Activated CD4-positive, alpha-beta T cell treated with anti-CD3 and anti-CD28 coated beads, Interleukin-2, amount 10 ng/mL, durations not matched to agents 7 days and 5 days (primary cell): ENCODE results near the gene FOXG1. TPM values are rescaled to one million over a fixed set of nuclear protein-coding genes. Genes with fewer than 3 reads are reported as not detected.
A peak's percentile ranks its signal among the peaks of the same experiment; 100 is the strongest.

Experiments
- CTCF ChIA-PET: fragments of 350-600 bp; sonication (Branson Sonifier 250); formaldehyde crosslinking; loops from one replicate; lab custom pipeline; 2021; ENCODE audit warnings: antibody characterized with exemption; lab: Charles Lee
- POLR2A ChIA-PET: fragments of 350-600 bp; sonication (Branson Sonifier 250); formaldehyde crosslinking; loops from one replicate; lab custom pipeline; 2021; ENCODE audit warnings: antibody characterized with exemption; lab: Charles Lee
- DNase-seq: peaks from one replicate; pipeline ENCODE4 v3.0.0-alpha.2; 2020
- H3K27ac Mint-ChIP-seq: one replicate; pipeline ENCODE4 v1.8.0; 2021; ENCODE audit warnings: mild to moderate bottlenecking, moderate library complexity, mixed read lengths
- H3K27me3 Mint-ChIP-seq: one replicate; pipeline ENCODE4 v1.8.0; 2021; ENCODE audit warnings: mixed read lengths
- H3K36me3 Mint-ChIP-seq: one replicate; pipeline ENCODE4 v1.8.0; 2021; ENCODE audit warnings: low read depth, mixed read lengths
- H3K4me1 Mint-ChIP-seq: one replicate; pipeline ENCODE4 v1.8.0; 2021; ENCODE audit warnings: mixed read lengths
- H3K4me3 Mint-ChIP-seq: one replicate; pipeline ENCODE4 v1.8.0; 2021; ENCODE audit warnings: mild to moderate bottlenecking, moderate library complexity, mixed read lengths
- H3K9me3 Mint-ChIP-seq: one replicate; pipeline ENCODE4 v1.8.0; 2021; ENCODE audit warnings: mixed read lengths
- total RNA-seq, 2 experiments: library from RNA; stranded (reverse); gene quantifications; one replicate each; pipeline ENCODE4 v1.2.3, GENCODE V29; 2021

Gene FOXG1
- total RNA-seq, 2 experiments from 2014 or later: not detected

DNA sequence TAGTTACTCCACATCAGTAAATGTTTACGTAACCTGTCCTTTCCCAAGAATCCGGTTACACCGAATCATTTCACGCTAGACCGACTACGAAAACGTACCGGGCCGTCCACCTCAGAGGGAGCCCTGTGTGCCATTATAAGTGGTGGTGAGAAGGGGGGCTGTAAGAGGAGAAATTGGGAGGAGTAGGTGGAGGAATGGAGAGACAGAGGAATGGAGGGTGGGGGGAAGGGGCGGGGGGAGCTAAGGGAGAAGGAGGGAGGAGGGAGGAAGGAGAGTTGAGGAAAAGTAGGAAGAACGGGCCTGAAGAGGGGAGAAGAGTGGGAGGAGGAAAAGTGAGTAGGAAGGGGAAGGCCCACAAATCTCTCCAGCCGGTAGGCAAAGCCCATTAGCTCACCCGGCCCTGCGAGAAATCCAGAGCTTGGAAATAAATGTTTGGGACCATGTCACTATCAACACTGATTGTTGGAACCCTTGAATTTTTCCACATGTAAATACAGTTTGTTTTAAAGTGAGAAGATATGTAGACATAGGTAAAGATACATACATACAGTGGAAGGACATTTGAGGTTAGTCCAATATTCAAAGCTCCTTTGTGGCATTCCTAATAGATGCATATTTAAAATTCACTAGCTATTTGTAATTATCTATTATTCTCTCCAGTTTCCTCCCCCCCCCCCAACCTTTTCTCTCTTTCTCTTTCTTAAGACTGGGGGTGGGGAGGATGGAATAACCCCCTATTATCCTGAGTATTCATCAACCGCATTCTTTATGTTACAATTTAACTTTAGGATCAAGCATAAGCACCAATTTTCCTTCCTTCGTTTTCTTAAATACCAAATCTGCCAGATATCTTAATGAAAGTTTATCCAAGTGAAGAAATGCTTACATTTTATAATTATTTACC lies 2.1 kb upstream of the FOXG1 start:
- no peak overlapping the region for H3K4me3 Mint-ChIP-seq
- peaks cover 2% of the 10 kb centered on the region for H3K9me3 Mint-ChIP-seq
- H3K27me3 Mint-ChIP-seq: peaks cover 68% of the 10 kb centered on the region
- H3K36me3 Mint-ChIP-seq: peaks cover 4% of the 10 kb centered on the region
- CTCF ChIA-PET: interaction anchor here (1.2 kb wide), 1 partner anchor 10 kb away, joined by 3 read pairs; no protein-coding TSS in a partner anchor
- H3K4me1 Mint-ChIP-seq: peaks cover 11% of the 10 kb centered on the region
- H3K27ac Mint-ChIP-seq: no peak overlapping the region
- DNase-seq: no peak
- POLR2A ChIA-PET: no interaction called here

- peak overlapping the region; percentile 25 for H3K27ac Mint-ChIP-seq
Observed at GRCh38 chr14:28765169-28765830, 1.3 kb upstream of the FOXG1 start.

DNA sequence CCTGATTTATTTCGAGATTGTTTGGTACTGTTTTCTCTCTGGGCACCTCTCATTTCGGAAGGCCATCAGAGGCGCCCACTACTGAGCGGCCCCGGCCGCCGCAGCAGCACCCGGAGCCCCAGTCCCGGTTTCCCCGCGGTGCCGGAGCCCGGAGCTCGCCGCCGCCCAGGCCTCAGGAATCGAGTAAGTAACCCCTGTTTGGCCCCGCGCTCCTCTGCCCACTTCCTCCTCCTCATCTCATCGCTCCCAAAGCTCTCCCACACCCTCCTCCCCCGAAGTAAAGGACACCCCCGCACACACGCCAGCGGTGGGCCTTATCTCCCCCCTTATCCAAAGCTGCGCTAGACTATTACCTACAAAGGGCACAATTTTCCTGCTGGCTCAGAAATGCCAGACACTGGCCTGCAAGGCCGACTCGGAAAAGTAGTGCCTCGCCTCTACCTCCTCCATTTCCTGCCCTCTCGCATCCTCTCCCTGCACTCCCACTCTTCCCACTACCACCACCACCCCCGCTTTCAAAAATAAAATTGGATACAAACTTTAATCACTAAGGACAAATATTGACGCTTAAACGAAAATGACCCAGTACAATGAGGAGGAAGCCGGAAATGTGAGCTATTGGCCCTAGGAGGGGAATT lies 637 bp upstream of the FOXG1 start:
- DNase-seq: no peak
- peak overlapping the region; percentile 80 for H3K27ac Mint-ChIP-seq
- CTCF ChIA-PET: no interaction called here
- H3K4me1 Mint-ChIP-seq: peaks cover 11% of the 10 kb centered on the region
- POLR2A ChIA-PET: no interaction called here
- H3K4me3 Mint-ChIP-seq: peak overlapping the region; percentile 49
- peaks cover 60% of the 10 kb centered on the region for H3K27me3 Mint-ChIP-seq
- peaks cover 2% of the 10 kb centered on the region for H3K9me3 Mint-ChIP-seq
- H3K36me3 Mint-ChIP-seq: peaks cover 4% of the 10 kb centered on the region

More at GRCh38 chr14:28765169-28765830, 1.3 kb upstream of the FOXG1 start:
- no peak for DNase-seq
- peaks cover 11% of the 10 kb centered on the region for H3K4me1 Mint-ChIP-seq
- H3K4me3 Mint-ChIP-seq: no peak overlapping the region
- H3K27me3 Mint-ChIP-seq: peaks cover 61% of the 10 kb centered on the region
- peaks cover 4% of the 10 kb centered on the region for H3K36me3 Mint-ChIP-seq
- H3K9me3 Mint-ChIP-seq: peaks cover 2% of the 10 kb centered on the region
- ChIA-PET CTCF (interaction anchor here (1.2 kb wide), 1 partner anchor 9 kb away, joined by 3 read pairs; no protein-coding TSS in a partner anchor), POLR2A (no interaction called here)

DNA sequence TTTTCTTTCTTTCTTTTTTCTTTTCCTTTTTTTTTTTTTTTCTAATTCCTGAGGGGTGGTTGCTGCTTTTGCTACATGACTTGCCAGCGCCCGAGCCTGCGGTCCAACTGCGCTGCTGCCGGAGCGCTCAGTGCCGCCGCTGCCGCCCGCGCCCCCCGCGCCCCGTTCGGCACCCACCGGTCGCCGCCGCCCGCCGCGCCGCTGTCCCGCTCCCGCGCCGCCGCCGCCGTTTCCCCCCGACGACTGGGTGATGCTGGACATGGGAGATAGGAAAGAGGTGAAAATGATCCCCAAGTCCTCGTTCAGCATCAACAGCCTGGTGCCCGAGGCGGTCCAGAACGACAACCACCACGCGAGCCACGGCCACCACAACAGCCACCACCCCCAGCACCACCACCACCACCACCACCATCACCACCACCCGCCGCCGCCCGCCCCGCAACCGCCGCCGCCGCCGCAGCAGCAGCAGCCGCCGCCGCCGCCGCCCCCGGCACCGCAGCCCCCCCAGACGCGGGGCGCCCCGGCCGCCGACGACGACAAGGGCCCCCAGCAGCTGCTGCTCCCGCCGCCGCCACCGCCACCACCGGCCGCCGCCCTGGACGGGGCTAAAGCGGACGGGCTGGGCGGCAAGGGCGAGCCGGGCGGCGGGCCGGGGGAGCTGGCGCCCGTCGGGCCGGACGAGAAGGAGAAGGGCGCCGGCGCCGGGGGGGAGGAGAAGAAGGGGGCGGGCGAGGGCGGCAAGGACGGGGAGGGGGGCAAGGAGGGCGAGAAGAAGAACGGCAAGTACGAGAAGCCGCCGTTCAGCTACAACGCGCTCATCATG lies 654 bp downstream of the FOXG1 start:
- ChIA-PET POLR2A (interaction anchor here (0.6 kb wide), 1 partner anchor 9 kb away, joined by 5 read pairs; no protein-coding TSS in a partner anchor), CTCF (interaction anchor here (0.8 kb wide), 1 partner anchor 462 kb away, joined by 3 read pairs; no protein-coding TSS in a partner anchor)

DNA sequence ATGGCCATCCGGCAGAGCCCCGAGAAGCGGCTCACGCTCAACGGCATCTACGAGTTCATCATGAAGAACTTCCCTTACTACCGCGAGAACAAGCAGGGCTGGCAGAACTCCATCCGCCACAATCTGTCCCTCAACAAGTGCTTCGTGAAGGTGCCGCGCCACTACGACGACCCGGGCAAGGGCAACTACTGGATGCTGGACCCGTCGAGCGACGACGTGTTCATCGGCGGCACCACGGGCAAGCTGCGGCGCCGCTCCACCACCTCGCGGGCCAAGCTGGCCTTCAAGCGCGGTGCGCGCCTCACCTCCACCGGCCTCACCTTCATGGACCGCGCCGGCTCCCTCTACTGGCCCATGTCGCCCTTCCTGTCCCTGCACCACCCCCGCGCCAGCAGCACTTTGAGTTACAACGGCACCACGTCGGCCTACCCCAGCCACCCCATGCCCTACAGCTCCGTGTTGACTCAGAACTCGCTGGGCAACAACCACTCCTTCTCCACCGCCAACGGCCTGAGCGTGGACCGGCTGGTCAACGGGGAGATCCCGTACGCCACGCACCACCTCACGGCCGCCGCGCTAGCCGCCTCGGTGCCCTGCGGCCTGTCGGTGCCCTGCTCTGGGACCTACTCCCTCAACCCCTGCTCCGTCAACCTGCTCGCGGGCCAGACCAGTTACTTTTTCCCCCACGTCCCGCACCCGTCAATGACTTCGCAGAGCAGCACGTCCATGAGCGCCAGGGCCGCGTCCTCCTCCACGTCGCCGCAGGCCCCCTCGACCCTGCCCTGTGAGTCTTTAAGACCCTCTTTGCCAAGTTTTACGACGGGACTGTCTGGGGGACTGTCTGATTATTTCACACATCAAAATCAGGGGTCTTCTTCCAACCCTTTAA lies 1.5 kb downstream of the FOXG1 start:
- H3K36me3 Mint-ChIP-seq: peaks cover 4% of the 10 kb centered on the region
- H3K27me3 Mint-ChIP-seq: peaks cover 48% of the 10 kb centered on the region
- DNase-seq: no peak
- H3K4me3 Mint-ChIP-seq: peak overlapping the region; percentile 38
- ChIA-PET POLR2A (no interaction called here), CTCF (interaction anchor here (0.8 kb wide), 1 partner anchor 461 kb away, joined by 3 read pairs; no protein-coding TSS in a partner anchor)
- H3K9me3 Mint-ChIP-seq: peaks cover 2% of the 10 kb centered on the region
- peaks cover 11% of the 10 kb centered on the region for H3K4me1 Mint-ChIP-seq
- peak overlapping the region; percentile 60 for H3K27ac Mint-ChIP-seq

More for the DNA sequence above, 654 bp downstream of the FOXG1 start:
- peaks cover 2% of the 10 kb centered on the region for H3K9me3 Mint-ChIP-seq
- no peak for DNase-seq
- peaks cover 11% of the 10 kb centered on the region for H3K4me1 Mint-ChIP-seq
- no peak overlapping the region for H3K4me3 Mint-ChIP-seq
- peaks cover 4% of the 10 kb centered on the region for H3K36me3 Mint-ChIP-seq
- H3K27me3 Mint-ChIP-seq: peaks cover 47% of the 10 kb centered on the region
- no peak overlapping the region for H3K27ac Mint-ChIP-seq

DNA sequence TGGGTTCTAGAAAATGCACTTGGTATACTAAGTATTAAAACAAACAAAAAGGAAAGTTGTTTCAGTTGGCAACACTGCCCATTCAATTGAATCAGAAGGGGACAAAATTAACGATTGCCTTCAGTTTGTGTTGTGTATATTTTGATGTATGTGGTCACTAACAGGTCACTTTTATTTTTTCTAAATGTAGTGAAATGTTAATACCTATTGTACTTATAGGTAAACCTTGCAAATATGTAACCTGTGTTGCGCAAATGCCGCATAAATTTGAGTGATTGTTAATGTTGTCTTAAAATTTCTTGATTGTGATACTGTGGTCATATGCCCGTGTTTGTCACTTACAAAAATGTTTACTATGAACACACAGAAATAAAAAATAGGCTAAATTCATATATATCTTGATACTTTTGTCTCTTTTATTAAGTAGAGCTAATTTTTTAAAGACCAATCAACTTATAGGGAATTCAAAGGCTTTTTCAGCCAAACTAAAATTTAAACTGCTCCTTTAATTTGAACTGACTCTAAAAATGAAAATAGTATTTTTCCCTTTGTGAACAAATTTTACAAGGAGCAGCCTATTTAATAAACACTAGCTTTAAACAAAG lies 2.8 kb downstream of the FOXG1 start:
- no peak overlapping the region for H3K27ac Mint-ChIP-seq
- ChIA-PET CTCF (interaction anchor here (0.6 kb wide), 1 partner anchor 1537 kb away, joined by 3 read pairs; no protein-coding TSS in a partner anchor), POLR2A (no interaction called here)
- H3K4me3 Mint-ChIP-seq: no peak overlapping the region
- peaks cover 4% of the 10 kb centered on the region for H3K9me3 Mint-ChIP-seq
- no peak for DNase-seq
- H3K36me3 Mint-ChIP-seq: peaks cover 4% of the 10 kb centered on the region
- H3K4me1 Mint-ChIP-seq: peaks cover 11% of the 10 kb centered on the region
- H3K27me3 Mint-ChIP-seq: peaks cover 57% of the 10 kb centered on the region

GRCh38 chr14:28770061-28770460 lies 3.5 kb downstream of the FOXG1 start:
- H3K4me3 Mint-ChIP-seq: no peak overlapping the region

DNA sequence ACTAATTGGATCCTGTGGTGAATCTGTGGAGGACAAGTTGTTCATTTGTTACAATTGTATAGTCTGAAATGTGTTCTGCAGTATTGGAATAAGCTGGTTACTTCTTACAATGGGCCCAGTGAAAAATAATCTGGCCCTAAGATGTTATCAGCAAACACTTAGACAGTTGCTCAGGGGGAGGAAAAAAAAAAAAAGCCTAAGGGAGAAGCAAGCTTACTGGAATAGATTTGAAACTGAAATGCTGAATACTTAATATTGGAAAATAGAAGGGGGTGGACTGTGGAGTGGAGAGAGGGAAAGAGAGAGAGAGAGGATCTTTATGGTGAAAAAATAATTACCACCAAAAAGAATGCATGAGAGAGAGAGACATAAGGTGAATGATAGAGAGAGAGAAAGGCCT lies 4.0 kb downstream of the FOXG1 start:
- H3K27me3 Mint-ChIP-seq: peaks cover 58% of the 10 kb centered on the region
- POLR2A ChIA-PET: no interaction called here

More at GRCh38 chr14:28770061-28770460, 3.5 kb downstream of the FOXG1 start:
- ChIA-PET CTCF (interaction anchor here (0.6 kb wide), 1 partner anchor 1536 kb away, joined by 3 read pairs; no protein-coding TSS in a partner anchor), POLR2A (no interaction called here)
- peaks cover 58% of the 10 kb centered on the region for H3K27me3 Mint-ChIP-seq
- H3K27ac Mint-ChIP-seq: no peak overlapping the region
- DNase-seq: no peak
- H3K4me1 Mint-ChIP-seq: peaks cover 11% of the 10 kb centered on the region
- peaks cover 4% of the 10 kb centered on the region for H3K9me3 Mint-ChIP-seq
- peaks cover 4% of the 10 kb centered on the region for H3K36me3 Mint-ChIP-seq

GRCh38 chr14:28771168-28771567 lies 4.6 kb downstream of the FOXG1 start:
- no peak overlapping the region for H3K4me3 Mint-ChIP-seq
- CTCF ChIA-PET: no interaction called here
- no peak overlapping the region for H3K27ac Mint-ChIP-seq
- H3K27me3 Mint-ChIP-seq: peaks cover 59% of the 10 kb centered on the region
- peaks cover 4% of the 10 kb centered on the region for H3K9me3 Mint-ChIP-seq
- POLR2A ChIA-PET: no interaction called here
- DNase-seq: no peak
- peaks cover 7% of the 10 kb centered on the region for H3K4me1 Mint-ChIP-seq
- peaks cover 2% of the 10 kb centered on the region for H3K36me3 Mint-ChIP-seq

More for the DNA sequence above, 4.0 kb downstream of the FOXG1 start:
- no peak for DNase-seq
- Mint-ChIP-seq H3K4me3 (no peak overlapping the region), H3K9me3 (peaks cover 4% of the 10 kb centered on the region), H3K36me3 (peaks cover 4% of the 10 kb centered on the region), H3K27ac (no peak overlapping the region), H3K4me1 (peaks cover 9% of the 10 kb centered on the region)
- CTCF ChIA-PET: no interaction called here

DNA sequence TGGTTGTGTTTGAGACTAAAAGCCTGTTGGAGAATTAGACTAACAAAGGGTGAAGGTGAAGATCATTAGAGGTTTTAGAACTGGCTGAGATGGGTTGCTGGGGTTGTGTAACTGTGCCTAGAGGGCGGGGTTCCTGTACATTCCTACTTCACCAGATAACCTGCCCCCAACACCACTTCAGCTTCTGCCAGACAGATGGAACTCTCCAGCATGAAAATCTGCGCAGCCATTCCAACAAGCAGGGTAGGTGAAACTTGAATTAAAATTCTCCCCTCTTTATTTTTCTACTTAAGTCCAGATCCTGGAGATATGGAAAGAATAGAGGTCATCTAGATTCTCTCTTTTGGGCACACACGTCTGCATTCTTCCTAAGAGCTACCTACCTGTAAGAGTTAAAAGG lies 6.0 kb downstream of the FOXG1 start:
- ChIA-PET CTCF (no interaction called here), POLR2A (no interaction called here)
- H3K4me1 Mint-ChIP-seq: peaks cover 6% of the 10 kb centered on the region
- H3K36me3 Mint-ChIP-seq: peaks cover 1% of the 10 kb centered on the region
- peaks cover 65% of the 10 kb centered on the region for H3K27me3 Mint-ChIP-seq
- DNase-seq: no peak
- H3K27ac Mint-ChIP-seq: no peak overlapping the region
- H3K9me3 Mint-ChIP-seq: peaks cover 4% of the 10 kb centered on the region
- no peak overlapping the region for H3K4me3 Mint-ChIP-seq

DNA sequence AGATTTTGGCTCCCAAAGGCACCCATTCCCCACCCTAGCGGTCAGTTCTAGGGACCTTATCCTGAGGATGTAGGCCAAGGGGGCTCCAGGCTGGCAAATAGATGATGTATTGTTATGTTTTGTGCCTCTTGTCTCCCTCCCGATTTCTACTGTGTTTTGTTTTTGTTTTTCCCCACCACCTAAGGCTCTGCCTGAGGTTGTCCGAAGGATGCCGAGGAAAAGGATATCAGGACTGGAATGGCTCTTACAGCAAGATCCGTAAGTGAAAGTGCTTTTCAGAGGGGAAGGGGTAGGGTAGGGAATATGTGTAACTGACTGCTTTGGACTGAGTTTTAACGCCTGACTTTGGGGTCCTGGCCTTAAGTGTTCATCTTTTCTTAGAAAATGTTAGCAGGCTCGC lies 6.6 kb downstream of the FOXG1 start:
- Mint-ChIP-seq H3K4me1 (peaks cover 2% of the 10 kb centered on the region), H3K4me3 (no peak overlapping the region), H3K9me3 (peaks cover 4% of the 10 kb centered on the region), H3K27me3 (peaks cover 65% of the 10 kb centered on the region), H3K36me3 (peaks cover 1% of the 10 kb centered on the region), H3K27ac (no peak overlapping the region)
- CTCF ChIA-PET: no interaction called here
- no peak for DNase-seq
- POLR2A ChIA-PET: no interaction called here
